Activated CD4-positive, alpha-beta T cell treated with anti-CD3 and anti-CD28 coated beads, Interleukin-2, Interleukin-4, amounts not matched to agents 100 ng/mL and 50 ng/mL, durations not matched to agents 16 hours and 8 hours (primary cell): ENCODE measurements around the gene LAMA3.

Experiments used
- DNase-seq: peaks from one replicate; pipeline ENCODE4 v3.0.0-alpha.2; 2020; ENCODE audit warnings: low spot score

LAMA3 gene

DNA sequence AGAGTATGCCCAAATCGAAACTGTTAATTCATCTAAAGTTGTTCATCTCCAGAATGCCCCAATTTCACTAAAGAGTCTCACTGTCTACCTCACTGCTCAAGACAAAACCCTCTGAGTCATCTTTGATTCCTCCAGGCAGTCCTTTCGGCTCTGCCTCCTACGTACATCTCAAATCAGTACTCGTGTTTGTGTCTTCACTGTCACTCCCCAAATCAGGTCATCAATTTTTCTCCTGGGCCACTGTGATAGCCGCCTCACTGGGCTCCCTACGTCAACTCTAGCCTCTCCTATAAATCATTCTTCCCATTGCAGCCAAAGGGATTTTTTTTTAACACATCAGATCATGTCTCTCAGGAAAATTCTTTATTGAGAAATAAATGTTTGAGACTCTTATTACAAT is 283.2 kb downstream of the LAMA3 start:
- peak; percentile 90 for DNase-seq

DNA sequence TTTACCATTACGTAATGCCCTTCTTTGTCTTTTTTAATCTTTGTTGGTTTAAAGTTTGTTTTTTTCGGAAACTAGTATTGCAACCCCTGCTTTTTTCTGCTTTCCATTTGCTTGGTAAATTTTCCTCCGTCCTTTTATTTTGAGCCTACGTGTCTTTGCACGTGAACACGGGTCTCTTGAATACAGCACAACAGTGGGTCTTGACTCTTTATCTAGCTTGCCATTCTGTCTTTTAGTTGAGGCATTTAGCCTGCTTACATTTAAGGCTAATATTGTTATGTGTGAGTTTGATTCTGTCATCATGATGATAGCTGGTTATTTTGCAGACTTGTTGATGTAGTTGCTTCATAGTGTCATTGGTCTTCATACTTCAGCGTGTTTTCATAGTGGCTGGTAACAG is 287.9 kb downstream of the LAMA3 start:
- no peak for DNase-seq

DNA sequence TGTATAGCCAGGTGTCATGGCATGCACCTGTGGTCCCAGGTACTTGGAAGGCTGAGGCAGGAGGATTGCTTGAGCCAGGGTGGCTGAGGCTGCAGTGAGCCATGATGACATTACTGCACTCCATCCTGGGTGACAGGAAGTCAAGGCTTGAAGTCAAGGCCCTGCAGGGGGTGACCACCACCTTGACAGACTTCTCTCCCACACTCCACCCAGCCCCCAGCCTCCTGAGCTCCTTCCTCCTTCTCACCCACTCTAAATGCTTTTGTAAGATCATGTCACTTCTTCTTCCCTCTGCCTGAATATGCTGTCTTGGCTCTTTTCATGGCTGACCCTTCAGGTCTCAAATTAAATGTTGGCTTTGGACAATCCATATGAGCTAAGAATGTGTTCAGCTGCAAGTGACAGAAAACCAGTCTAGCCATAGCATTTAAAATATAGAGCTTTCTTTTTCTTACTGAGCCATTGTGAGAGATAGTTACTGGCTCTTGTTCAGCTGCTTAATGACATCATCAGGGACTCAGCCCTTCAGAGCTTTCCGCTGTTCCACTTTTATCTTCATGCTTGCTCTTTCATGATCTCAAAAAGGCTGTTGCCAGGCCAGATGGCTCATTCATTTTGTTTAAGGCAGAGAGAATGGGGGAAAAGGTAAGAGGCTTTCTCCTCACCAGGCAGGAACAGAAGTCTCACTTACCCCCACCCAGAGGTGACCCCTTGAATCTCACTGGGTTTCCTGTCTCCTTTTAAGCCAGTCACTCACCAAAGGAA is 288.6 kb downstream of the LAMA3 start:
- DNase-seq: no peak

DNA sequence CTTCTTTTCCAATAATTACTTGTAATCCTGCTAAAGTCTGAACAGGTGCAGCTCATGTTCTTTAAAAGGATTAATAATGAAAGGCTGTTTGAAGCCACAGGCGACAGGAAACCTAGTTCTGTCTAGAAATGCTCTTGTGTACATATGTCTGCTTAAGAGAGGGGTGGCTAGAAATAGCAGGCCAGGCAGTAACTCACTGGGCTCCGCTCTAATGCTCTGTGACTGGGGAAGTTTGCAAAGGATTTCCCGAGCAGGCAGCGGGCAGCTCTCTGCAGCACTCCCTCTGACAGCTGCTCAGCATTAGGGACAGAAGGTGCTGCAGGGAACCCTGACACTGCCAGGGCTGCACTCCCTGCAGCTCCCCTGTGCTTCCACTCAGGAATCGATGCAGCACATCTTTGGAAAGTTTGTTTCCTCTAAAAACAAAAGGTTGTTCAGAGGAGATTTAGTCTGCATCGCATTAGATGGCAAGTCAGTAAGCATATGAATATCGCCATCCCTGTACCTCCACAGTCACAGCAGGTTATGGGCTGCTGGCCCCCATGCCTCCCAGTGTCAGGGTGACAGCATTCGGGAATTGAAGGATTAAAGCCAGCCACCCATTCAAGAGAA is 292.2 kb downstream of the LAMA3 start:
- no peak for DNase-seq

DNA sequence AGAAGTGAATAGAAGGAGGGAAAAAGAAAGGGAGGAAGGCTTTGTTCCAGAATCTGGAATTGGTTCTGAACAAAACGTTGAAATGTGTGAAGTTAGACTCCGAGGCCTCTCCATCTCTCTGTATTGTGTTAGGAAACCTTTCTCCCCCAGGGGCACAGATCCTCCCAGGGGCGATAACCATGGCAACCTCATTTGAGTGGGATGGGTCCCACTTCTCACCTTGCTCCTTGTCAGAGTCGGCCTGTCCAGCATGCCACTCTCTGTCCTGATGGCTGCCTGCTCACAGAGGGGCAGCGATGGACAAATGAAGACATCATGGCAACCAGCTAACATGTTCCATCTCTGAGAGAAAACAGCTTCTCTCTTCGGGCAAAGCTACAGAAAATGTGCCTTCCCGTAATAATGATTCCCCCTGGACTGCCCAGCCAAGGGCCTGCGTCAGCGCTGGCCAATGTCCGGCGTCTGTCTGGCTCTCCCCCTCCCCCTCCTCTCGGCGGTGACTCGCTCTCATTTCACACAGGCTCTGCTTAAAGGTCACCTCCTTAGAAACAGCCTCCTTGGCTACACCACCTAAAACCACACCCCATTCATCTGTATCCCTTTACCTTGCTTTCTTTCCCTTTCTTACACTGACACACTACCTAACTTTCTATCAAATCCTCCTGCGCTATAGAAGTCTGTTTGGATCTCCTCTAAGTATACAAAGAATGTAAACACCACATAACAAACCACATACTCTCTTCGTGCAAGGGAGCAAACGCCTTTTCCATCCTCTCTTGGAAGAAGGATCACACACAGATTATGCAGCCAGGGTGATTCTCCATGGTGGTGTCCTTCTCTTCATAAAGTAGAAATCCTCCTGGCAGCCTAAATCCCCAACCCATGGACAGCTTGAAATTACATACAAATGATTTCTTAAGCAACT is 293.2 kb downstream of the LAMA3 start:
- no peak for DNase-seq

DNA sequence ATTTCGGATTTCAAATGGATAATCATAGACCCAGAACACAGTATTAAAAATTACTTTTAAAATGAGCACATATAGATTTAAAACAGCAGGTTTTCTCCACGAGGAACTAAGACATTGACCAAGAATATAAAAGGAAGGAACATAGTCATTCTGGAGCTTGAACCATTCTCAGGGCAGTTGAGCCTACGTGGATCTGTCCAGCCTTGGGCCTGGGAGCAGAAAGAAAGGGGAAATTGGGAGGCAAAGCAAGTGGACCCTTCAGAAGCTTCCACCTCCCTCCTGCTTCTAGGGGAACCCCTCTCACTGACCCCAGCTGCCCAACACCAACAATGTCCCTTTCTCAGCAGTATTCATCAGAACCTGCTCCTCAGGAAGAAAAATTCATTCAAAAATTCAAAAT is 293.9 kb downstream of the LAMA3 start:
- no peak for DNase-seq

DNA sequence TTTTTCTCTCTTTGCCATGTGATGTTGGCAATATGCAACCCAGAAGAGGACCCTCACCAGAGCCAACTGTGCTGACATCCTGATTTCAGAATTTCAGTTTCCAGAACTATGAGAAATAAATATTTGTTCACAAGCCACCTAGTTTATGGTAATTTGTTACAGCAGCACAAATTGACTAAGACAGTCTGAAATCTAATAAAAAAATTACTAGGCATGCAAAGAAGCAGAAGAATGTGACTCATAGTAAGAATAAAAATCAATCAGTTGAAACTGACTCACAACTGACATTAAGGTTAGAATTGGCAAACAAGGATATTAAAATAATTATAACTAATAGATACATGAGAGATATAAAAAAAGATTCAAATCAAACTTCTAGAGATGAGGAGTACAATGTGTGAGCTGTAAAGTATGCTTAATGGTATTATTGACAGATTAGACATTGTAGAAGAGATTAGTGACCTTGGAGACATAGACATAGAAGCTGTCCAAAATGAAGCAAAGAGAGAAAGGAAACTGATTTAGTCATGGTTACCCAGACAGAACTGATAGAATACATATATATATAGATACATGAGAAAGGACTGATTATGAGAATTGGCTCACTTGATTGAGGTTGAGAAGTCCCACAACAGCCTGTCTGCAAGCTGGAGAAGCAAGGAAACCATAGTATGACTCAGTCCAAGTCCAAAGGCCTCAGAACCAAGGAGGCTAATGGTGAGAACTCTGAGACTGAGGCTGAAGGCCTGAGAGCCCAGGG is 297.5 kb downstream of the LAMA3 start:
- DNase-seq: peak; percentile 71

DNA sequence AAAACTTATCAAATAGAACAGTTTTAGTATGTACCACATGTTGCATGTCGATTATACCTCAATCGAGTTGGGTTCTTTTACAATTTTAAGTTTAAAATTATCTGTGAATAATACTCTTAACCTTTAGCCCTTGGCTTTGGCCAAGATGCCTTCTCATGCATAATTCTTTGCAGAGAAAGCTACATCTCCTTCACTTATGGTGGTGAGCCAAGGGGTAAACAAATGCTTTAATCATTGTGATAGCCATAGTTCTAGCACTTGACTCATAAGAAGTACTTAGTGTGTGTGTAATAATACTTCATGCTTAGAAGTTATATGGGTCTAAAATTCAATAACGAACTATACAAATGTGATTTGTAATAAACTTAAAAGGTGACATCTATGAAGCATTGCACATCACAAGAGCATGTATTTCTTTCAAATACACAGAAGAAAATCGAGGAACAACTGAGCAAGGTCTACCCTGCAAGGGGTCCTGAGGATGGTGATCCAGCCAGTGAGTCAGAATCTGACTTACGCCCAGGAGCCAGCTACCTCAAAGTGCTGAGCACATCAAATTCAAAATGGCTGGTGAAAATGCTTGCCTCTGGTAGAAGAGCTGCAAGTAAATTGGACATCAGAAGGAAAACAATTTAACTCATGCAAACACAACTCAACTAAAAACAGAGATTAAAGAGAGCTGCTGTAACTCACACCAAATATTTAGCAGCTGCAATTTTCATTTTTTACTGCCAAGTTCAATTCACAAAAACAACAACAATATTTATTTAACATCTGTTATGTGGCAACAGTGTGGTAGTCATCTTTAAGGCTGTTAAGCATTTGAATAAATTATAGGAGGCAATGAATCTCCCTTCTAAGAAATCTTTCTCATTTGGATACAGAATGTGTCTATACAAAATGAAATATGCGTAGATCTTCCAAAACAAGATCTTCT is 301.5 kb downstream of the LAMA3 start:
- no peak for DNase-seq

DNA sequence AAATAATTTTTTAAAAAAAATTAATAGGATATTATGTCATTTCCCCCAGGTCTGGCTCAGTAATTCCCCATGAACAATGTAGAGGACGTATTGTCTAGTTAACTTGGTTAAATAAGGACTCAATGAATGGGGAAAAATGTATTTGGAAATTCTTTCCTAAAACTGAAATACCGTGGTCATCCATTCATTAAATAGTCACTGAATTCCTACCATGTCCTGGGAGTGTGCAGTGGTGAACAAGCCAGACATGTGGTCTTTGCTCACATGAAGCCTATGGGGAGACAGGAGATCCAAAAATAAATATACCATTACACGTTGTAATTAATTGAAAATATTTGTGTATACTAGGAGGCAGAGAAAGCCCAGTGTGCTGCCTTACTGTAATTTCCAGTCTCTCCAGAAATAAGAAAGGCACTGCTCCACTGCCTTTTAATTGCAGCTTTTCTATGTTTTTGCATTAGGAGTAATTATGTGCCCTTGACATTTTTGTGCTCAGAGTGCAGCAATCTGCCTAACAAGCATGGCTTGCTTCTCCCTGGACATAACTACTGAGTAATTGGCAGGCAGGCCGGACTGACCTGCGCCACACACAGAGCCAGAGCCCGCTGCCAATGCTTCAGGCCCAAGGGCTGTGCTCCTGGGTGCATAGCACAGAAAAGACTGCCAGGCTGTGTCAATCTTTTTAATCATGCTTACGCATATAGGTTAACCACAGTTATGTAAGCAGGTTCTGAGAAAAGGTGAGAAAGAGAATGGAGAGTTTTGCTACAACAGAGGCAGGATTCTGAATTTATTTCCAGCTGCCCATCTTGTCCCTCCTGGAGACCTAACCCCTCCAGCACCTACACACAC is 303.1 kb downstream of the LAMA3 start:
- peak; percentile 72 for DNase-seq

DNA sequence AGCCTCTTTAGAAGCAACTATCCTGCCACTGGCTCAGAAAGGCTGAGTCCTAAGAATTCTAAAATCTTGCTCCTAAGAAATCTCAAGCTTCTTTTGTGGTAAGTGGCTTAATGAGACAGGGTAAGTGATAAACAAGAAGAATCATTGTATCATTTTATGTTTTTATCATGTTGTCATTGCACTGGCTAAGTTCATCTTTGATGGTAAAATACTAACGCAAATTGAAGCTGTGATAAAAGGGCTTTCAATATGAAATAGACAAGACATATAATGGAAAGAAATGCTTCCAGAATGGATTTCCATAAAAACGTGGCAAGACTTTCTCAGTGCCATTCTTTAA is 303.7 kb downstream of the LAMA3 start:
- no peak for DNase-seq

DNA sequence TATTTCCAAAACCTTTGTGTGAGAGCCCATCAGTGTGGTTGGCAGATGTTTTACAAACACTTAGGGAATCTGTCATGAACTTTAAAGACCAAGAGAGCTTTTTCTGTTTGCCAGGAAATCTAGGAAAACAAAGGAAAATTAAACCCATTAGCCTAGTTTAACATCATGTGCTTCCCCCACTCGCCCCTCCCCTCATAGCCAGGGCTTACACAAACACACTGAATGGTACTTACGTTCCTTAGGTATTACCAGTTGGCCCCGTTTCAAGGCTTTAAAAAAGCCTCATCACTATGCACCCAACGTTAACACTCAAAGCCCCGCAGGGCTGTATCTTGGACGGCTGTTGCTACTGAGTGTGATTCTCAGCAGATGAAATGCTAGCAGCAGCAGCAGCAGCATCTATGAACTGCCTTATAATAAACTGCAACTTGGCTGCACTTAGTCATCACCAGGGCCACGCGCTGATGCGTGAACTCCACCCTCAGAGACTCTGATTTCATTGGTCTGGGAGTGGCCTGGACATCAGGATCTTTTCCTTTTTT is 305.2 kb downstream of the LAMA3 start:
- DNase-seq: no peak

DNA sequence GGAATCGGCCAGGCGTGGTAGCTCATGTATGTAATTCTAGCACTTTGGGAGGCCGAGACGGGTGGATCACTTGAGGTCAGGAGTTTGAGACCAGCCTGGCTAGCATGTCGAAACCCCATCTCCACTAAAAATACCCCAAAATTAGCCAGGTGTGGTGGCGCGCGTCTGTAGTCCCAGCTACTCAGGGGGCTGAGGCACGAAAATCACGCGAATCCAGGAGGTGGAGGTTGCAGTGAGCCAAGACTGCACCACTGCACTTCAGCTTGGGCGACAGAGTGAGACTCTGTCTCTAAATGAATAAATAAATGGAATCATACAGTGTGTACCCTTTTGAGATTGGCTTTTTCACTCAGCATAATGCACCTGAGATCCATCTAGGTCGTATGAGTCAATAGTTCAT is 305.9 kb downstream of the LAMA3 start:
- no peak for DNase-seq

DNA sequence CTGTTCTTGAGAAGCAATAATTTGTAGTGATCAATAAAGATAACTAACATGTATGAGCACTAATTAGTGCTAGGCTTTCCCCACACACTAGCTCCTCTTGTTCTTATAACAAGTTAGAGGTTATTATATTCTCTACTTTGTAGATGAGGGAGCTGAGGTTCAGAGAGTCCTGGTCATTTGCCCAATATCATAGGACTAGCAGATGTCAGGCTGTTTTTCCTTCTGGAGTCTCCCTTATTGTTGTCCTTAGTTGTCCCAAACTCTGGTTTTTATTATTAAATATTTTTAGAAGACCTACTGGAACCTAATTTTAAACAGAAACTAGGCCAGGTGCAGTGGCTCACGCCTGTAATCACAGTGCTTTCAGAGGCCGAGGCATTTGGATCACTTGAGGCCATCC is 308.8 kb downstream of the LAMA3 start:
- DNase-seq: no peak

DNA sequence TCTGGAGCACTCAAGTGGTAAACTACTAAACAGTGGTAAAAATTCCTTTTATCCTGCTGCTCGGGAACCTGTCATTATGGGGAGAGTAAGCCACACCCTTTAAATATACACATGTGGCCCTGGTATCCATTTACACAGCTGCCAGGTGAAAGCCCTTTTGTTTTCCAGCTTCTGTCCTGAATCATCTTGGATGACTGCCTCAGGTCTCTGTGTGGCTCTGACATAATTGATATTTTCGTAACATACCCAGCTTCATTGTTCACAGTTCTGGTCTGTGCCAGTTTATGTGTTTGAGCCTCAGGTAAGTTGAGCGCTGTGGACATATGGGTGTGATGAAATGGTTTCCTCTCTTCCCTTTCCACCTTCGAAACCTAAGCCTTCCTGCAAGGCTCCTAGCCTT is 309.6 kb downstream of the LAMA3 start:
- DNase-seq: no peak

DNA sequence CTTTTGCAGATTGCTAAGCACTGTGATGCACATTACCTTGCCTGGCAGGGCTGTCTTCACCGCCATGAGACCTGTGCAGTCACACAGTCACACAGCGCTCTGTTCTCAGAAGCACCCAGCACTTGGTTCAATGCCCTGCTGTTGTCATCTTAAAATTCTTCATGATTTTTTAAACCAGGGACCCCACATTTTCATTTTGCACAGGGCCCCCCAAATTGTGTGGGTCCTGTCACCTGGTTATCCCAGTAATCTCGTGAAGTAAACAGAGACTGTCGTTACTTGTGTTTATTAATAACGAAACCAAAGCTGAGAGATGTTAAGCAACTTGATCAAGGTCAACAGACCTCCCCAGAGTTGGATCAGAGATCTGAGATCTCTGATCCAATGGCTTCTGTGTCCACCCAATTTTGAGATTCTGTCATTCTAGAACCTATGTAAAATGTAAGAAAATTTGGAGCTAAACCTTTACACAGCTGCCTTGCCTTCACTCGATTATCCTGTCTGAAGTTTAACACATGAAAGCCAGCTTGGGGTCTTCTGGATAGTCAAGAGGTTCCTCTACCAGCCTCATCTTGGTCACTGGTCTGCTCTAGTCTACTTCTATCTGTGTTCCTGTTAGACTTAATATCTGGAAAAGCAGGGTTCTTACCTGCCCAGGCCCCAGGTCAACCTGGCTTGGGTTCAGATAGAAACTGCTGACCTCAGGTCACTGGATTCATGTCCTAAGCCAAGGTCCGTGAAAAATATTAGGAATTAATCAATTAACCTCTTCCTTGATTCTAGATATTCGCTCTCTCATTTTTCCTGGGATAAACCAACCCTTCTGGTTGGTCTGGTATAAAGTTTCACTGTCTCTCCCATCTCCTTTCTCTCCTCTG is 311.6 kb downstream of the LAMA3 start:
- peak; percentile 68 for DNase-seq

DNA sequence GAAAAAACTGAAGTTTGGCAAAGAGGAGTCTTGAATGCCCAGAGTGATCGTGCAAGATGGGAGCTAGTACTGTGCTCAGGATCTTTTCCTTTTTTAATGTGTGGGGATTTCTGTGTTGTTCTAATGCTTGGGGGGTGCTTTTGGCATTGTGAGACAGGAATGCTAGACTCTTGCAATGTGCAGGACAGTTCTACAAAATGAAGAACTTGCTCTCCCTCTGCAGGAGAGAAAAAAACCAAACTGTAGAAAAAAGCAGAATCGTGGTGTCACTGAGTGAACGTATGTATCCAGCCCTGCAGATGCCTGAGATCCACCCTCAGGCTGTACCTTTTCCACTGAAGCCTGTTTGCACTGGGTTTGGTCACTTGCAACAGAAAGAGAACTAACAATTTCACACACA is 313.2 kb downstream of the LAMA3 start:
- no peak for DNase-seq

DNA sequence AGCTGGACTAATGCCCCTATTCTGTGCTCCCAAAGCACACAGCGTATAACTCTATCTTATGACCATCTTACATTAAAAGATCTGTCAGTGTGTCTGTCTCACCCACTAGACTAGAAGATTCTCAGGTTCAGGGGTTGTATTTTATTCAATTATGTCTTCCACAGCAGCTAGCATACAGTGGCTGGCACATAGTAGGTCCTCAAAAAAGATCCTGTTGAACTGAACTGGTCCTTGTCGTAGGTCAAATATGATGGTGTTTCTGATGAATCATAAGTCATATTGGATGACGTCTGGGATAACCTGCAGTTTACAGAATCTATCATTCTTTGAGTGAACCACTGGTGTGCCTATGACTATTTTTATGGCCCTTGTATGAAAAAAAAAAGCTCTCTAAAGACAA is 314.0 kb downstream of the LAMA3 start:
- DNase-seq: no peak

DNA sequence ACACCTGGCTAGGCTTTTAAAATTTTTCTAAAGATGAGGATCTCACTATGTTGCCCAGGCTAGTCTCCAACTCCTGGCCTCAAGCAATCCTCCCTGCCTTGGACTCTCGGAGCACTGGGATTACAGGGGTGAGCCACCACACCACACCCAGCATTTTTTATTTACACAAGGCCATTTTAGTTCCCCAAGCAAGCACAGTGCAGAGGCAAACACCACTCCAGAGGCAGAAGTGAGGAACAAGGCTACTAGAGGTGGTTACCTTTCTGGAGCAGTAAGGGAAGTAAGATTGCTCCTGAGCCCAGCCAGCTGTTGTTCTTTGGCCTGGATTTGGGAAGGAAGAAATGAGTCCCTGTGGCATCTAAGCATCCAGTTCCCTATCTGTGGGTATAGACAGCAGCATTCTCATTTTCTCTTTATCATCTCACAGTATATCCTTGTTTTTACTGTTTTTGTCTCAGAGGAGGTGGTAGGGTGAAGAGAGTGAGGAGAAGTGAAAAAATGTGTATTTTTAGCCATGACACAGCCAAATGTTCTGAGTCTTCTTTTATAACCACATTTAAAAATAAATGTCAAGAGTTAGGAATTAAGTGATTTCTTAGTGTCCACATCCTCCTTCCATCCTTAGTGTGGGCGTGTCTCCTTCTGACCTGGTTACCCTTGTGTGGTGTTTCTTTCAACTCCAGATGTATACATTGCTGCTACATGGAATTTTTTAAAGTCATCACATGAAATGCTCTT is 314.8 kb downstream of the LAMA3 start:
- no peak for DNase-seq
